Fibroblast of lung (primary cell): ENCODE measurements around the gene NOL7. TPM values are rescaled to one million over a fixed set of nuclear protein-coding genes. Genes with fewer than 3 reads are reported as not detected.

Source experiments
- DNase-seq, 2 donors: peaks; one replicate each; pipeline versions ENCODE4 v3.0.0 to v3.0.0-alpha.2; 2010; ENCODE audit warnings: low read depth in 2 of 2
- H2AFZ ChIP-seq: 2 replicates; pipeline ENCODE4 v1.5.1; 2012; ENCODE audit warnings: low read length, control low read depth, inconsistent platforms
- H3K27ac ChIP-seq: 2 replicates; pipeline ENCODE4 v1.5.1; 2011; ENCODE audit warnings: low read length, control low read depth; ENCODE audit not compliant: insufficient read depth
- H3K27me3 ChIP-seq: 2 replicates; pipeline ENCODE4 v1.5.1; 2011; ENCODE audit warnings: mild to moderate bottlenecking, low read length; ENCODE audit not compliant: control insufficient read depth, insufficient read depth
- H3K36me3 ChIP-seq: 2 replicates; pipeline ENCODE4 v1.5.1; 2011; ENCODE audit warnings: low read length; ENCODE audit not compliant: control insufficient read depth, insufficient read depth
- H3K4me1 ChIP-seq: 2 replicates; pipeline ENCODE4 v1.5.1; 2011; ENCODE audit warnings: low read length; ENCODE audit not compliant: control insufficient read depth, insufficient read depth; ENCODE audit errors: extremely low read depth
- H3K4me2 ChIP-seq: 2 replicates; pipeline ENCODE4 v1.5.1; 2011; ENCODE audit warnings: low read length, control low read depth; ENCODE audit not compliant: insufficient read depth; ENCODE audit errors: extremely low read depth
- H3K4me3 ChIP-seq, 4 experiments: fragments of 200-600 bp in 1 of 4; sonication (generic) in 1 of 4; replicated peaks in 1 of 4; 2 replicates each; pipeline ENCODE4 v1.5.1; 2011 to 2016; ENCODE audit warnings: low read length in 4 of 4, low read depth in 3 of 4, mild to moderate bottlenecking in 3 of 4, control low read depth in 2 of 4, inconsistent platforms in 1 of 4, mixed read lengths in 1 of 4; ENCODE audit not compliant: insufficient read depth in 1 of 4; ENCODE audit errors: control extremely low read depth in 1 of 4
- H3K79me2 ChIP-seq: 2 replicates; pipeline ENCODE4 v1.5.1; 2012; ENCODE audit warnings: mild to moderate bottlenecking, low read length, inconsistent platforms; ENCODE audit not compliant: control insufficient read depth, insufficient read depth
- H3K9ac ChIP-seq: 2 replicates; pipeline ENCODE4 v1.5.1; 2011; ENCODE audit warnings: mild to moderate bottlenecking, low read length, control low read depth; ENCODE audit not compliant: insufficient read depth
- H3K9me3 ChIP-seq: 2 replicates; pipeline ENCODE4 v1.5.1; 2012; ENCODE audit warnings: low read depth, low read length; ENCODE audit not compliant: control insufficient read depth, insufficient read depth
- H4K20me1 ChIP-seq: 2 replicates; pipeline ENCODE4 v1.5.1; 2011; ENCODE audit warnings: low read length; ENCODE audit not compliant: control insufficient read depth, insufficient read depth; ENCODE audit errors: extremely low read depth
- EZH2 ChIP-seq: IDR thresholded peaks from 2 replicates; pipeline ENCODE4 v1.5.1; 2012; ENCODE audit warnings: low read length, control low read depth, mild to moderate bottlenecking; ENCODE audit errors: missing control alignments
- polyA plus RNA-seq, 2 donors: library from polyadenylated mRNA; depleted of rRNA in 1 of 2; stranded (reverse) in 1 of 2; unstranded in 1 of 2; fragments of >200 nt; gene quantifications; 2 replicates each; pipeline ENCODE4 v1.2.1, GENCODE V29; 2011 to 2012; ENCODE audit warnings: missing spikeins in 1 of 2
- total RNA-seq: library from RNA; depleted of rRNA; stranded (reverse); fragments of >200 nt; gene quantifications from 2 replicates; pipeline ENCODE4 v1.2.1, GENCODE V29; 2014
- TF ChIP-seq, protein P1 (sequence below), 2 donors: IDR thresholded peaks in 1 of 2; conservative IDR thresholded peaks in 1 of 2; 1 replicate in 1 of 2; 2 replicates in 1 of 2; pipeline ENCODE4 v1.5.1; 2011 to 2012; ENCODE audit warnings: low read length in 2 of 2, control low read depth in 1 of 2, inconsistent platforms in 1 of 2, low read depth in 1 of 2, mild to moderate bottlenecking in 1 of 2

Gene NOL7
- total and polyA plus RNA-seq, 2 donors (not counting 1 experiment from before 2014, with no cell fraction given) = 47.2 to 48.0 TPM

DNA sequence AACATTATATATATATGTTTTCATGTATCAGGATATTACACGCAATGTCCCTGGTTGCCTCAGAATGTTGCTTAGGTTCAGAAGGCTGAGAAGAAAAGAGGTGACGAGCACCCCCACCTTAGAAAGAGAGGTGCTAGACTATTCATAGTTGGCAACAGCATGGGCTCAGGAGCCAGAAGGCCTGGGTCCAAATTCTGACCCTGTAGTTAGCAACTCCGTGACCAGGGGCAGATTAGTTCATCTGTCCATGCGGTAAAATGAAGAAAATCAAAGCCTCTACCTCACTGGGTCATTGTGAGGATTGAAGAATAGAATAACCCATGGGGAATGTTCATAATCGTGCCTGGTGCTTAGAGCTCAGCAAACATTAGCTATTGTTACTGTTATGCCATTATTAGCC is 46.2 kb upstream of the NOL7 start:
- Histone ChIP-seq H4K20me1 (no peaks in the 10 kb centered on the region), H3K36me3 (no peaks in the 10 kb centered on the region), H3K4me2 (no peak overlapping the region), H3K9ac (no peak overlapping the region), H3K9me3 (no peaks in the 10 kb centered on the region), H3K27me3 (no peaks in the 10 kb centered on the region), H3K4me3 (no peak overlapping the region), H3K4me1 (no peaks in the 10 kb centered on the region), H3K79me2 (no peaks in the 10 kb centered on the region), H2AFZ (no peak overlapping the region), H3K27ac (no peak overlapping the region)
- no peak for DNase-seq
- TF ChIP-seq, protein P1, sequence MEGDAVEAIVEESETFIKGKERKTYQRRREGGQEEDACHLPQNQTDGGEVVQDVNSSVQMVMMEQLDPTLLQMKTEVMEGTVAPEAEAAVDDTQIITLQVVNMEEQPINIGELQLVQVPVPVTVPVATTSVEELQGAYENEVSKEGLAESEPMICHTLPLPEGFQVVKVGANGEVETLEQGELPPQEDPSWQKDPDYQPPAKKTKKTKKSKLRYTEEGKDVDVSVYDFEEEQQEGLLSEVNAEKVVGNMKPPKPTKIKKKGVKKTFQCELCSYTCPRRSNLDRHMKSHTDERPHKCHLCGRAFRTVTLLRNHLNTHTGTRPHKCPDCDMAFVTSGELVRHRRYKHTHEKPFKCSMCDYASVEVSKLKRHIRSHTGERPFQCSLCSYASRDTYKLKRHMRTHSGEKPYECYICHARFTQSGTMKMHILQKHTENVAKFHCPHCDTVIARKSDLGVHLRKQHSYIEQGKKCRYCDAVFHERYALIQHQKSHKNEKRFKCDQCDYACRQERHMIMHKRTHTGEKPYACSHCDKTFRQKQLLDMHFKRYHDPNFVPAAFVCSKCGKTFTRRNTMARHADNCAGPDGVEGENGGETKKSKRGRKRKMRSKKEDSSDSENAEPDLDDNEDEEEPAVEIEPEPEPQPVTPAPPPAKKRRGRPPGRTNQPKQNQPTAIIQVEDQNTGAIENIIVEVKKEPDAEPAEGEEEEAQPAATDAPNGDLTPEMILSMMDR (conservative IDR thresholded peaks at IDR 0.05 in 1 of 2, IDR thresholded peaks at IDR 0.05 in 1 of 2; ENCODE audit: low read depth in 1 of 2, low read length in 2 of 2) = no peak
- TF ChIP-seq EZH2 = no peak

DNA sequence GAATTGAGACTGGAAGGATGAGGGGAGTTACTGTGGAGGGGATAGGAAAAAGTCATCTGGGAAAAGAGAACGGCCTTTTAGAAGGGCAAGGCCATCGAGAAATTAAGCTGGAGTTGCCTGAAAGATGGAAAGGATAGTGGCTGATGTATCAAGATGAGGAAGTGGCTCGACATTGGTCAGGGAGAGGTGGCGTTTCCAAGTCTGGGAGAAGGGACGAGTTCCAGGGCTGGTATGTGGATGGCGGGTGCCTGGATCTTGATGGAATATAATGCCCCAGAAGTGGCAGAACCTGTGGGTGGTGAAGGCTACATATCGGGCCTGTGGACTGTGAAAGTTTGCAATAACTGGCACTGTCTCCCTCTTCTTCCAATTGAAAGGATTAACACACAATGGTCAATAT is 42.9 kb upstream of the NOL7 start:
- Histone ChIP-seq H3K9me3 (no peaks in the 10 kb centered on the region), H4K20me1 (no peaks in the 10 kb centered on the region), H3K36me3 (no peaks in the 10 kb centered on the region), H3K27me3 (no peaks in the 10 kb centered on the region), H3K4me1 (no peaks in the 10 kb centered on the region), H3K4me3 (no peak overlapping the region), H3K27ac (no peak overlapping the region), H2AFZ (no peak overlapping the region), H3K9ac (no peak overlapping the region), H3K4me2 (no peak overlapping the region), H3K79me2 (no peaks in the 10 kb centered on the region)
- DNase-seq = no peak
- TF ChIP-seq EZH2 = no peak
- TF ChIP-seq, protein P1 (conservative IDR thresholded peaks at IDR 0.05 in 1 of 2, IDR thresholded peaks at IDR 0.05 in 1 of 2; ENCODE audit: low read depth in 1 of 2, low read length in 2 of 2) = no peak

DNA sequence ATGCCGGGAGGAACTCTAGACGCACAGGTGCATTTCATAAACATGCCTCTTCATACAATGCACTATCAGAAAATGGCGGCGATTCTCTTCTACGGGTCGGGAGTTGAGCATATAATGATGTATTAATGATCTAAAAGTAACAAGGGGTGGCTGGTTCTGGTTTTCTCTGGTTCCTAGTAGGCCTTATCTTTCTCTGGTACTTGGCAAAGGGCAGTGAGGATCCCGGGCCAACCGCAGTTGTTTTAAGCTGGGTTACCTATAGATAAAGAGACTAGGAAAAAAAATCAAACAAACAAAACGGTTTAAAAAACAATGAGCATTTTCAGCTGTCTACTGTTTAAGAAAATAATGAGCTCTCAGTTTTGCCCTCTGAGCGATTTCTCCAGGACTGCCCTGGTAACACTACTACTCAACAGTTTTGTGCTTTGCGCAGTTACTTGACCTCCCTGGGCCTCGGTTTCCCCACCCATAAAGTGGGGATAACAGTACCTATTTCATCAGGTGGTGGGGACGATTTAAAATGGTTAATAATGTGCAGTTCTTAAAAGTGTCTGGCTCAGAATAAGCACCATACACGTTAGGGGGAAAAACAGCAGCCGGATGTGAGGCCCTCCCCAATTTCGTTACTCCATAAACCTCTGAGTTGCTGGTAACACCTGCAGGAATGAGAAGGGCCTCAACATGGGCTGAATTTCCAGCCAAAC is 42.0 kb upstream of the NOL7 start:
- Histone ChIP-seq H3K4me3 (peak overlapping the region; percentile 49 to 86 (median 68)), H3K79me2 (no peaks in the 10 kb centered on the region), H3K4me2 (peak overlapping the region; percentile 90), H3K36me3 (no peaks in the 10 kb centered on the region), H4K20me1 (no peaks in the 10 kb centered on the region), H3K9ac (no peak overlapping the region), H3K4me1 (no peaks in the 10 kb centered on the region), H3K9me3 (no peaks in the 10 kb centered on the region), H3K27ac (no peak overlapping the region), H3K27me3 (no peaks in the 10 kb centered on the region), H2AFZ (no peak overlapping the region)
- no peak for DNase-seq
- TF ChIP-seq, protein P1 (conservative IDR thresholded peaks at IDR 0.05 in 1 of 2, IDR thresholded peaks at IDR 0.05 in 1 of 2; ENCODE audit: low read depth in 1 of 2, low read length in 2 of 2) = no peak
- TF ChIP-seq EZH2 = no peak
